Measurements from ENCODE around the gene HOXD1.

HOXD1 gene

DNA sequence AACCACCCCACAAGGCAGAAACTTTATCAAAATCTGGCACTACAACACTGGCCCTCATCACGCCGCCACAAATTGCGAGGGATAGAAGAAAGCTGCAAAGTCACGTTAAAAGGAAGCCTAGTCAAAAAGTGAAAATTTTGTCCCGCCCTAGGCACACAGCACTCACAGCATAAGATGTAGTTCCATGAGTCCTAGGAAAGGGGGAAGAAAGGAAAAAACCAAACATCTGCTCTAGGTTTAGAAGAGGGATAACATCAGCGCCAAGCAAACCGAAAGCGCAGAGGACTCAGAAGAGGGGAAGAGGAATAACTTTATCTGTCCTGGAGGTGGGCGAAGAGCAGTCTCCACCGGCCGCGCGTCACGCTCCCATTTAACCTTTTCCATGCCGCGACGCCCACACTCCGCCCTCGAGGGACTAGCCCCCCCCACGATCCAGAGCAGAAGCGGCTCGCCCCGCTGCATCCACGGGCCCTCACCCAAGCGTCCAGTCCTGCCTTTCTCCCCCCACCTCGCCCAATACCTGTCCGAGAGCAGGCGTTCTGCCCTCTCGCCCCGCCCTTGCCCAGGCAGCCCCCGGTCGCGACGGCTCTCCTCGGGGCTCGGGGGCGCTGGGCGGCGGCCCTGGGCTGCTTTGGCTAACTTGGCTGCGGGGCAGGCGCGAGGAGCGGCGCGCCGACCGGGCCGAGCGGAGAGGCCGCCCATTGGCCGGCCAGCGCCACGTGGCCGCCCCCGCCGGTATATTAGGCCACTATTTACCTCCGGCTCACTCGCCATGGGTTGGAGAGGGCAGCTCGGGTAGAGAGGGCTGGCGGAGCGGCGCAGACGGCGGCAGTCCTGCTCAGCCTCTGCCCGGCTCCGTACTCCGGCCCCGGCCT lies at the start of gene HOXD1:
TSS of gene HOXD1 (plus strand) at position 770 of the 875 bp plus-strand sequence. CDS start 134 bp downstream, outside the sequence.
- no peak for DNase-seq

DNA sequence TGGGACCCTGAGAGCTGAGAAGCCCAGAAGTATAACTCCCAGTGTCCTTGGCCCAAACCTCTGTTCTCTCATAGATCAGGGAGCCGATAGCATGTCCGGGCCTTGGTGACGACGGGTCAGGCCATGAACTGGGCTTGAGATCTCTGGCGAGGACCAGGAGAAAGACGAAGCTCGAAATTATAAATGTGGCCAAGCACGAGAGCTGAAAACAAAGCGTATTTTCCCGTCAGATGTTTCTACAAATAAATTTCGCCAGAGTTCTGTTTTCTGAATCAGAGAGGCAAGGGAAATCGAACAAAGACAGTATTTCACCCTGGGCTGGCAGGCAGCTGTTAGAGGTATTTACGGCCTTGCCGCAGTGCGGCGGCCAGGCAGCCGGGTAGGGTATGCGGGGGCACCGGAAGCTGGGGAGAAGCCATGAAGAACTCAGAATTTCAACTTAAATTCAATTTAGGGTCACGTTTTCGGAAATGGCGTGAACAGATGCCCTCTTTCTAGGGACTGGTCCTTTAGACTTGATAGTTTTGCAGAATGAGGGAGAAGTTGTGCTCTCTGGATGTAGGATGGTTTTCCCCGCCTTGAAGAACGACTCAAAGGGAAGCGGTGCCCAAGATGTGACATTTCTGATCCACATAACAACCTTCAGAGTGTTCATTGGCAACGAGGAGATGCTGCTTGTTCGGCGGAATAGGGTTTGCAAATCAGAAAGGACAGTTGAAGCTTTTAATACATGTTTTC lies 49.4 kb upstream of the HOXD1 start:
- DNase-seq: no peak

DNA sequence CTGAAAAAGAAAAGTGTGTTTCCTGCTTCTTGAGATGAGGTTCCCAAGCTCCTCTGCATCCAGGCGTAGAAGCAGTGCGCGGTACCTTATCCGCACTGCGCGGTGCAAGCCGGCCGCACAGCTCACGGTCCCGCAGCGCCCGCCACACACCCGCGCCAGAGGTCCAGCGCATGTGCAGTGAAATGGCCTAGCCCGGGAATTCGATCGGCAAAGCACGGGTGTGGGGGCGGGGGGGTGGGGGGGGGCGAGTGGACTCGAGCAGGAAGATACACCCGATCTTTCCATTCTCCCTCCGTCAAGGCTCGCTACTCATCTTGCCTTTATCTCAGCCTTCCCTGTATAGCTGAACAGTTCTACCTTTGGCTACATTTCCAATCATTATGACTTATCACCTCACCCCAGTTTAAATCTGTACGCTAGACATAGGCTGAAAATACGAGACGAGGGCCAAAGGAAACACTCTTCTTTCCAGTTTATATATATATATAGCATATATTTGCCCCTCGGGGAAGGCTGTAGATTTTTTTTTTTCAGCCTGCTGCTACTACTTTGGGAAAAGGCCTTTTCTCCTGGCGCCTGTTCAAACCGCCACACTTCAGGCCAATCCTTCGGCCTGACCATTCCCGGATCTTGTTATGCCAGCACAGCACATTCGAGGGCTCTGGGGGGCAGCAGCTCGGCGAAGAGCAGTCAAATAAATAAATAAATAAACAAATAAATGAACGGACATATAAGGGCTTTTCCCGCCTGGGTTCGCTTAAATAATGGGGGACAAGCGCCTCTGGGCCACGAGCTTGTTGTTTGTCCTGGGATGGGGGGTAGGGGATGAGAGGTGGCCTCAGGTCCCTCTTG lies 48.6 kb upstream of the HOXD1 start:
- DNase-seq: no peak

DNA sequence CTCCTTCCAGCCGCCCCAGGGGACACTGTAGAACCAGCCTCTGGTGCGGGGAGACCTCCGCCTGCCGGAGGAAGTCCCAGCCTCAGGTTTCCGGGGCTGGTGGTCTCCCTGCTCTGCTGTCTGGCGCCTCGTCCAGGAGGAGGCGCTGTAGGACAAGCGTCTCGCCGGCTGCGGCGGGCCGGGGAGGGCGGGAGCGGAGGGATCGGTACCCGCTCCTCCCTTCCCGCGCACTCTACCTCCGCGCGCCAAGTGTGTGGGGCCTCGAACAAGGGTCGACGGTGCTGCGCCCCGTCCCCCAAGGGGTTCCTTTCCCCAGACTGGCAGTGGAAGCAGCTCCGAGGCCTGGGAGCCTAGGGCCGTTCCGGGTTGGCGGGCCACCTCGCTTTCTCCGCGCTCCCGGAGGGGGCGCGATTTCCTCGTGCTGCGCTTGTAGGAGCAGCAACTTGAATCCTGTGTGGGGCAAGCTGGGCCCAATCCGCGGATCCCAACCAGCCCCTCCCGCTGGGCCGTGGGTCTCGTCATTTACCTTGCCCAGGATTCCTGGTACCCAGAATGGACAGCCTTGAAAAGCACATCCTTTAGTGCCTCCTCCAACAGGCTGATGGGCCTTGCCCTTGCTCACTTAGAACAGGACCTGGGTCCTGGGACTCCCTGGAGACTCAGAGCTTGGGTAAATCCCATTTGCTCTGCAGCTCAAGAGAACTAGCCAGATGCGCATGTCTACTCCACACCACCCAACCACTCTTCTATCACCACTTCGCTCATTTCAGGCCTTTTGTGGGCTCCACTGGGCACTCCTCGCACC lies 47.8 kb upstream of the HOXD1 start:
- peak; percentile 54 for DNase-seq

DNA sequence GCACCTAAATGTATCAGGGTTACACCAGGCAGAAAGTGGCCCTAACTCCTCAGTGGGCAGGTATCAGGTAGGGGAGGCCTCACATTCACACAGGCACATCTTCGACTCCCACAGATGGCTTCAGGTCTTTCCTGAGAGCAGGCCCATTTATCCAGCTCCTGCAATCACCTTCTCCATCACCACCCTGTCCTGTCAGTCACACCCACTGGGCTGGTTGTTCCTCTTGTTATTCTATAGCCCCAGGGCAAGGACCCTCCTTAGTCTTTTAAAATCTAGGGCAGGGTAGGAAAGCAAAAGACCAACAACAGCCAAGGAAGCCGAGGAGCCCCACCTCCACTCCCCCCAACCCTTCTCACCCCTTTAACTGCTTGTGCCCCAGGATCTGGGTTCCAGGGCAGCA lies 46.2 kb upstream of the HOXD1 start:
- DNase-seq: no peak

DNA sequence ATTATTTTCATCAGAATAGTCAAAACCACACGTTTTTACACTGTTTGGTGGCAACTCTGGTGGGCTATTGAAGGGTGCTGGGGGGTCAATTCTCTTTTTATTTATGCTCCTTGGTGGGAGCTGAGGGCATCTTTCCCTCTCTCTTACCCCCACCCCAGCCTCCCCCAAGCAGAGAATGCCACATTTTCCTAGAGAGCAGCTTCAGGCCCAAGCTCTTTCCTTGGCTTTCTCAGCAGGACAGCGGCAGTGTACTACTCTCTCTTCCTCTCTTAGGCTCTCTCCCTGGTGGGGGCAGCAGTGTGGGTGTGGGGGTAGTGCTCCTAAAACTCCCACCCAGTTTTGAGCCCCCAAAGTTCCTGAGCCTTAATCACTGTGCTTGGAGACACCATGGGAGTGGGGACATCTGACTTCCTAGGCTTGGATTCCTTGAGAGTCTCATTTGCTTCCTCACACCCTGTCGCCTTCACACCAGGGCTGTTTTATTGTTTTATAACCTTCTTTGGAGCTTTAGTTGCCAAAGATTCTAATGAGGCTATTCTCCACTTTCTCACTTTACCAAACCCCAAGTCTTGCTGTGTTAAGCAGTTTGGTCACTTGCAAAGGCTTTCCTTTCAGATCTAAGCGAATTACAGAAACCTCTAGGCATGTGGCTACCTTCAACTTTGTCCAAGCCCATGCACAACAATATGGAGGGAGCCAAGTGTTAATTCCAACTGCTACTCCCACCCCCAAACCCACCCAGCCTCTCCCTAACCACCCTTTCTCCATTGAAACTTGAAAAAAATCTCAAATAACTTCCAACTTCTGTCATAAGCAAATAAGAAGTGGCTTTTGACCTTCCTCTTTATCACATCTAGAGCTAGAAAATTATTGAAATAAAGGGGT lies 43.1 kb upstream of the HOXD1 start:
- DNase-seq: no peak

DNA sequence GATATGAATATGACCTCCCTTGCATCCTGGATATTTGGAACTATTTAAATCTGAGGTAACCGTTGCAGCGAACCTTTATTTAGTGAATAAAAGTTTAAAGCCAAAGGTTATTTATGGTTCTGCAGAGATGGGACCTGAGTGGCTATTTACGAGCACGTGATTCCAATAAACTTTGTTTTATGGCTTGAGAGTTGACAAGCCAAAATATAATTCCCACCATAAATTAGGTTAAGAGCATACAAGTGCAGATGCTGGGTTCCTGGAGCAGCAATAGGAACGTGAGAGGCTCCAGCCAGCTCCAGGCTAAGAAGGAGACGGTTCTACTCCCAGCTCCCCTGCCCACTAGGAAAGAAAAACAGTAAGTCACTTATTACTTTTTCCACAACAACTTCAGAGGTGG lies 42.4 kb upstream of the HOXD1 start:
- DNase-seq: no peak

DNA sequence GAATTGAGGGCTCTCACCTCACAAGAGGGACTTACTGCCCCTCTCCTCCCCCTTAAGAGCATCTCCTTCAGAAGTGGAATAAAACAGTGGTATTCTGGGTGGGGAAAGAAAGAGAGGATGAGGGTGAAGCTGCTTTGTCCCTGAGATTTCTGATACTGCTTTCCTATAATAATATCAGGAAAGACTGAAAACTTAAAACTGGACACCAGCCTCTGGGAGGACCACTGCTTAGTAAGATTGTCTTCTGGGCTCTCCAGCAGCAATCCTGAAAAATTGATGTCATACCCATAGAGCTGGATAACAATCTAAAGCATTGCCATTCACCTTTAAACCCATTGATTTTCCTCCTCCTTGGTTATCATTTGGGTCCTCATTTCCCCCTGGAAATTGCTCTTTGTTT lies 41.8 kb upstream of the HOXD1 start:
- DNase-seq: no peak

DNA sequence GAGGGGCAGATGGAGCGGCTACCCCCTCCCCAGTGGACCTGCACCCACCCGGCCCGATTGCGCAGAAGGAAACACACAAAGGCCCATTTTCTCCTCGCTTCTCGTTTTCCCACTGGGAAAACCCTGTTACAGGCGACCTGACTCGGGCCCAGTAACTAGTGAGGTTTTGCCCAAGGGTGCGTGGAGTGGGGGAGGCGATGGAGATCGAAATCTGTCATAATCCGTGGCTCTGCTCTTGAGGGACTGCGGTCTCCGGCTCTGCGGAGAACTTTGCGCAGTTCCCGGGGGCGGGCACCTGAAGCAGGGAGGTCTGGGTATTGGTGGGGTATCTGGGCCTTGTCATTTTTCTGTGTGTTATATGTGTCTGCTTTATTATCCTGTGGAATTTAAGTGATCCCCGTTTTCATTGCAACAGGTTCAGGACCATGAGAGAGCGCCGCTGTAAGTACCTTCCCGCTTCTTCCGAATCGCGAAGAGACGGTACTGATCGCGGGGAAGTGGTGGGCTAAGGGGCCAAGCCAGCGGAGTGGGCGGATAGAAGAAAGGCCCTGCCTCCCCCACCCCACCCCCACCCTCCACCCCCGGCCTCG lies 41.2 kb upstream of the HOXD1 start:
- no peak for DNase-seq

DNA sequence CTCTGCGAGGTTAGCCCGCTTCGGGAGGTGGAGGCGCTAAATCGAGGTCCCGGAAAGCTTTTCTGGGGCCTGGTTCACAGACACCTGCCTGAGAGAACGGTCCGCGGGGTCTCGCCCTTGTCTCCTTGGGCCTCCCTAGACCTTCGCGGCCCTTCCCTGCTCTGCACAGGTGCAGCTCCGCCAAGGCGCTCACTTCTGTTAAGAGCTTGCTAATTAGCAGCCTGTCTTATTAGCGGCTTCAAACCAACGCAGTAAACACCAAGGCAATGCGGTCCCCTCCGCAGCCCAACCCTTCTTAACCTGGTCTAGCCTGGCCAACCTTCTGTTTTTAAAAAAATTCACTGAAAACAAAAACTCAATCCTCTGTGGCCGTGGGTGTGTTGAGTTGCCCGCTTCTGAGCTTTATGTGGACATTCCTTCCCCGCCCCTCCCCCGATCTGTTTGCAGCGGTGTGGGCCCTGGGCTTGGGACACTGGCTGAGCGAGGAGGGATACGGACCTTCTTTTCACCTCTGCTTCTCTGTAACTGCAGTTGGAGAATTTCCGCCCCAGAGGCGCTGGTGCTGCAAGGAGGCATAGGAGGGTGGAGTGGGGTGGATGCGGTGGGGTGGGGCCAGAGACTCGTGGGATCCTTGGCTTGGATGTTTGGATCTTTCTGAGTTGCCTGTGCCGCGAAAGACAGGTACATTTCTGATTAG lies 40.5 kb upstream of the HOXD1 start:
- DNase-seq: no peak

DNA sequence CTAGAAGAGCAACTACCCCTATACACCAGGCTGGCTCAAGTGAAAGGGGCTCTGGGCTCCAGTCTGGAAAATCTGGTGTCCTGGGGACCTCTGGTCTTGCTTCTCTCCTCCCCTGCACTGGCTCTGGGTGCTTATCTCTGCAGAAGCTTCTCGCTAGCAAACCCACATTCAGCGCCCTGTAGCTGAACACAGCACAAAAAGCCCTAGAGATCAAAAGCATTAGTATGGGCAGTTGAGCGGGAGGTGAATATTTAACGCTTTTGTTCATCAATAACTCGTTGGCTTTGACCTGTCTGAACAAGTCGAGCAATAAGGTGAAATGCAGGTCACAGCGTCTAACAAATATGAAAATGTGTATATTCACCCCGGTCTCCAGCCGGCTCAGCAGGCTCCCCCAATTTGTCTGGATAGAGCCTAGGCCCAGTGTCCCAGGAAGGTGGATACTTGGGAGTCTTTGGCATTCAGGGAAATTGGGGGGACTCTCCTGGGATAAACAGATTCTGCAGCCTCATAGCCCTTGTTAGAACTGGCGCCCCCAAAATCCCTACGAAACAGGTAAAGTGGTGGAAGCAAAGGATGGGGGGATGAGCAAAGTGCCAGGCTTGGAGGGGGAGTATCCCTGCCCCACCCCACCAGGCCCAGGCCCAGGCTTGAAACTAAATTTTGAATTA lies 39.6 kb upstream of the HOXD1 start:
- DNase-seq: no peak

DNA sequence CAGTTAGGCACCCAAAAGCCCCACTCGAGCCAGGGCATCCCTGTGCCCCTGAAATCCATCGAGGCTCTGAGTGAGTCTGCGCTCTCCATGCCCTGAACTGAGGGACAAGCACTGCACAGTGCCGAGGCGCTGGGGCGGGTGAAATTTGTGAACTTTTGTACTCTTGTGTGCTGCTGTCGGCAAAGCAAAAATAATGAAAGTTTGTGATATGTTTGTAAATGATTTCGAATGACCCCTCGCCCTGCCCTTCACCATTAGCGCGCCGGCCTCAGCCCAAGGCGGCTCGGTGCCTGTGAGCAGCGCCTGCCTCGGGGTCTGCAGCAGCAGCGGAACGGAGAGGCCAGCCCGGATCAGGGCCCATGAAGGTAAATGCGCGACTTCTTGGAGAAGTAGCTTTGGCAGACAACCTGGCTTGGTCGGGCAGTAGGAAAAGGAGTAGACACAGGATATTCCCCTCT lies 39.0 kb upstream of the HOXD1 start:
- DNase-seq: no peak

DNA sequence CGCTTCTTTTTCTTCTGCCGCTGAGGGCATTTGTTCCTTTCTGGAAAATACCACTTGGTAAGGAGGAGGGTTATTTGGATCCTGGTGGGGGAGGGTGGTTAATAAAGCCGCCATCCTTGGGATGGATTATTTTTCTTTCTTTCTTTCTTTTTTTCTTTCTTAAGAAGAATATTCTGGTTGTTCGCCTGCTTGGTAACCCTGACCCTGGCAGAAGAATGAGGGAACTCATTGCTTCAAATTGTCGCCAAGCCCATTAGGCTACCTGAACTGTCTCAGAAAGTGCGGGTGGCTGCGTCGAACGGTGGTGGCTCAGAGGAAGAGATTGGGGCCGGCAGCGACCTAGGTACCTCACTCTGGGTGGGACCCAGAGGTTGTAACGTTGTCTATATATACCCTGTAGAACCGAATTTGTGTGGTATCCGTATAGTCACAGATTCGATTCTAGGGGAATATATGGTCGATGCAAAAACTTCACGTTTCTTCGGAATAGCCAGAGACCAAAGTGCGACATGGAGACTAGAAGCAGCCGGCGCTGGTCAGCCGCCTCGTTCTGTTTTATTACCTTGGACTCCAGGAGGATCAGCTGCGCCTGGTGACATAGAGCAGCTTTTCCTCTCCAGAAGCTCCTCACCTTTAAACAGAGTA lies 38.4 kb upstream of the HOXD1 start:
- no peak for DNase-seq

DNA sequence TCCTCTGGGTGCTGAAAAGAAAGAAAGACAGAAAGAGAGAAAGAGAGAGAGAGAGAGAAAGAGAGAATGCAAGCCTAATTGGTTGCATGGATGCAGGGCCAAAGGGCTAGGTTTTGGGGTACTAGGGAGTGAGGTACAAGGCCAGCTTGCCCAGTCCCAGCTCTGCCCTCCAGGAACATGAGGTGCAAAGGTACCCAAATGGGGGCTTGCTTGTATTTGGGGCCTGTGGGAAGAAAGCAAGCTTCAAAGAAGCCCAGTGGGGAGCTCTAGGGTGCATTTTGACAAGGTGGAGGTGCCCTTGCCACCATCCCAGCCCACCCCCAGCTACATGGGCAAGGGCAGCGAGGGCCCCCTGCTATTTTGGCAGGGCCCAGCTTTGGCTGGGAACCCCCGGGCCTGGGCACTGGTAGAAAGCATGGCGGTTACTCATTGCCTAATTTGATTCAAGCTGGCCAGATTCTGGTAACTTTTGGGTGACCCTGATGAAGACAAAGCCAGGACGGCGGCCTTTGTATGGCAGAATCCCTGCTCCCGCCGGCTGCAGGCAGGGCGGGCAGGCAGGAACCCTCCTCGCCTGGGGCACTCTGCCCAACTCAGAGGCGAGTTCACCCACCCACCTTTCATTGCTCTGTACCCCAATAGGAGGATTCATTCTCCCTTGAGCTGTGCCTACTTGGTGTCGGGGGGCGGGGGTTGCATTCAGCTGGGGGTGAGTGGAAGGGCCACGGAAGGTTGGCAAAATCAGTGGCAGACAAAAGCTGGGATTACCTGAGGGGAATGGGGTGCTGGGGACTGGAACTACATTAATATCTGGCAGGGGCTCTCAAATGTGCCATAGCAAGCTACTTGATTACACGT lies 37.7 kb upstream of the HOXD1 start:
- no peak for DNase-seq

DNA sequence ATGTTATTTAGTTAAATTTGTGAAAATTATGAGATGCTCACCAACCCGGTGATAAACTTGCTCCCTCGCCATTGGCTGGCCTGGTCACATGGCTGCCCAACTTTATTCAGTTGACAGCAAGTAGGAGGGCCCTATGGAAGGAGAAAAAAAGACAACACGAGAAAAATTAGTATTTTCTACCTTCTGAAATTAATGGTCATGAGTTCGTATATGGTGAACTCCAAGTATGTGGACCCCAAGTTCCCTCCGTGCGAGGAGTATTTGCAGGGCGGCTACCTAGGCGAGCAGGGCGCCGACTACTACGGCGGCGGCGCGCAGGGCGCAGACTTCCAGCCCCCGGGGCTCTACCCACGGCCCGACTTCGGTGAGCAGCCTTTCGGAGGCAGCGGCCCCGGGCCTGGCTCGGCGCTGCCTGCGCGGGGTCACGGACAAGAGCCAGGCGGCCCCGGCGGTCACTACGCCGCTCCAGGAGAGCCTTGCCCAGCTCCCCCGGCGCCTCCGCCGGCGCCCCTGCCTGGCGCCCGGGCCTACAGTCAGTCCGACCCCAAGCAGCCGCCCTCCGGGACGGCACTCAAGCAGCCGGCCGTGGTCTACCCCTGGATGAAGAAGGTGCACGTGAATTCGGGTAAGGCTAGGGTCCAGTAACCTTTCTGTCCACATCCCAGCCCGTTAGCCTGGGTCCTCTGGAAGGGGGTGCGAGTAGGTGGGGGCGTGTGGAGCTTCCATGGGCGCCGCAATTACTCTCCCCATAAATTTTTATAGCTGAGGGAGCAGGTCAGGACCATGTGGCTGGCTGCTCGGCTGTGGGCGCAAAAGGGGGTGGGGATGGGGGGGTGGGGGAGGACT lies 36.8 kb upstream of the HOXD1 start, which contains the start of gene HOXD4:
TSS of gene HOXD4 (plus strand) at position 109 of the 846 bp plus-strand sequence. CDS start at position 193, 84 bp downstream.
- no peak for DNase-seq

DNA sequence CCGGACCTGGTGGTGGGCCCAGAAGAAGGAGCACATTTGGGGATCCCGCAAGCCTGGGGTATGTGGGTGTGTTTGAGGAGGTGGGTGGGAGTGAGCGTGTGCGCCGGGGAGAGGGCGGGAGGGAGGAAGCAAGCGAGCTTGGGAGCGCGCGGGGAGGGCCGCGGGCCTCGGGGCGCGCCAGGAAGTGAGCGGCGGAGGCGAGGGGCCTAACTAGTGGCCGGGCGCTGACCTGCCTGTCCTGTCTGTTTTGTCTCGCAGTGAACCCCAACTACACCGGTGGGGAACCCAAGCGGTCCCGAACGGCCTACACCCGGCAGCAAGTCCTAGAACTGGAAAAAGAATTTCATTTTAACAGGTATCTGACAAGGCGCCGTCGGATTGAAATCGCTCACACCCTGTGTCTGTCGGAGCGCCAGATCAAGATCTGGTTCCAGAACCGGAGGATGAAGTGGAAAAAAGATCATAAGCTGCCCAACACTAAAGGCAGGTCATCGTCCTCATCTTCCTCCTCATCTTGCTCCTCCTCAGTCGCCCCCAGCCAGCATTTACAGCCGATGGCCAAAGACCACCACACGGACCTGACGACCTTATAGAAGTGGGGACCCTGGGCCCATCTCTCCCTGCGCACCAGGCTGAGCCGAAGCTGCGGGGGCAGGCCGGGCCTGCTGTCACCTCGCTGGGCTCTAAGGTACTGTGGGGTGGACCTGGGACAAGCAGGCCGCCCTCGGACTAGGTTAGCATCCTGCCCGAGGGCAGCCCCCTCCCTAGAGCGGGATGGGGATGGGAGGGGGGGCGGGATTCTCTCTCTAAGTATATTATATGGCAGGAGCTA lies 35.9 kb upstream of the HOXD1 start:
- DNase-seq: no peak

Measured in CD4-positive, alpha-beta T cell treated with Interleukin-6 for 4 hours (primary cell).